Mononuclear cell (primary cell): ENCODE measurements around the gene BRINP2. TPM values are rescaled to one million over a fixed set of nuclear protein-coding genes. Genes with fewer than 3 reads are reported as not detected.

Experiments used
- H3K27me3 ChIP-seq: 2 replicates; pipeline ENCODE4 v1.6.0; 2011; ENCODE audit warnings: low read length, control low read depth; ENCODE audit not compliant: insufficient read depth
- H3K4me1 ChIP-seq: 2 replicates; pipeline ENCODE4 v1.5.1; 2011; ENCODE audit warnings: mild to moderate bottlenecking, low read length, control low read depth; ENCODE audit not compliant: insufficient read depth
- H3K4me3 ChIP-seq: 2 replicates; pipeline ENCODE4 v1.5.1; 2011; ENCODE audit warnings: mild to moderate bottlenecking, low read length, moderate library complexity
- H3K9me3 ChIP-seq: 2 replicates; pipeline ENCODE4 v1.5.1; 2011; ENCODE audit warnings: low read depth, mild to moderate bottlenecking, control low read depth, low read length
- total RNA-seq: library from RNA; depleted of rRNA; stranded (reverse); fragments of >200 nt; gene quantifications from one replicate; pipeline ENCODE4 v1.2.3, GENCODE V29; 2012

BRINP2 gene, protein sequence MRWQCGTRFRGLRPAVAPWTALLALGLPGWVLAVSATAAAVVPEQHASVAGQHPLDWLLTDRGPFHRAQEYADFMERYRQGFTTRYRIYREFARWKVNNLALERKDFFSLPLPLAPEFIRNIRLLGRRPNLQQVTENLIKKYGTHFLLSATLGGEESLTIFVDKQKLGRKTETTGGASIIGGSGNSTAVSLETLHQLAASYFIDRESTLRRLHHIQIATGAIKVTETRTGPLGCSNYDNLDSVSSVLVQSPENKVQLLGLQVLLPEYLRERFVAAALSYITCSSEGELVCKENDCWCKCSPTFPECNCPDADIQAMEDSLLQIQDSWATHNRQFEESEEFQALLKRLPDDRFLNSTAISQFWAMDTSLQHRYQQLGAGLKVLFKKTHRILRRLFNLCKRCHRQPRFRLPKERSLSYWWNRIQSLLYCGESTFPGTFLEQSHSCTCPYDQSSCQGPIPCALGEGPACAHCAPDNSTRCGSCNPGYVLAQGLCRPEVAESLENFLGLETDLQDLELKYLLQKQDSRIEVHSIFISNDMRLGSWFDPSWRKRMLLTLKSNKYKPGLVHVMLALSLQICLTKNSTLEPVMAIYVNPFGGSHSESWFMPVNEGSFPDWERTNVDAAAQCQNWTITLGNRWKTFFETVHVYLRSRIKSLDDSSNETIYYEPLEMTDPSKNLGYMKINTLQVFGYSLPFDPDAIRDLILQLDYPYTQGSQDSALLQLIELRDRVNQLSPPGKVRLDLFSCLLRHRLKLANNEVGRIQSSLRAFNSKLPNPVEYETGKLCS
- total RNA-seq = not detected

DNA sequence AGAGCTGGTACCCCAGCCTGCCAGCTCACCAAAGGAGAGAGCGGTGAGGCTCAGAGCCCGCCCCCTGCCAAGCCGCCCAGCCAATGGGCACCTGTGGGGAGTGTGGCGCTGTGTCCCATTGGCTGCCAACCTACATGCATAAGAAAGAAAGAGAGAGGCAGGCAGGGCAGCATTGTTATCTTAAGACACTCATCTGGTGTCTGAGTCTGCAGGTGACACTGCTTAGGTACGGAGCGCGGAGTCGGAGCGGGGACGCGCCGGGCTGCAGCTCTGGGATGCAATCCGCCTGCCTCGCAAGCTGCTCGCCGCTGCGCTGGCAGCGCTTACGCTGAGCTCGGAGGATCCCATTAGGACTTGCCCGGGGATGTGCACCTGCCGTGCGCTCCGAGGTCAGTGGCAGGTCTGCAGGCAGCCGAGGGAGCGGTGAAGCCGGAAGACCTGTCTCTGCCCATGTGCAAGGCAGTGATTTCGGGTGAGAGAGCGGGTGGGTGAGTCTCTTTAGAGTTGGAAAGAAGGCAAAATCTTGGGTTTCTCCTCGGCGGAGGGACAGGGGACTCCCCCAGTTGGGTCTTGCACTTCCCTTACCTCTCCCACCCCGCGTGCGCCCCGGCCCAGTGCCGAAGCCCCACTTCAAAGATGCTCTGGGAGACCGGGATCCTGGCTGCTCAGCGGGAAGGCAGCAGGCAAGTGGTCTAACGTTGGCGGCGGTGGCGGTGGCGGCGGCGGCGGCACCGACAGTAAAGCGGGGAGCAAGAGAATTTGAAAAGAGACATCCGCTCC is at the start of gene BRINP2:
Gene BRINP2, plus strand, starts transcription at position 203 of the 780 bp plus-strand sequence. CDS start 58,919 bp downstream, outside the sequence.
- Histone ChIP-seq H3K4me3 (no peak within 1 kb of the TSS), H3K27me3 (peaks cover 21% of the 10 kb centered on the region), H3K4me1 (no peaks in the 10 kb centered on the region), H3K9me3 (no peaks in the 10 kb centered on the region)

- Histone ChIP-seq H3K4me1 (no peaks in the 10 kb centered on the region), H3K4me3 (no peak overlapping the region), H3K9me3 (no peaks in the 10 kb centered on the region), H3K27me3 (no peaks in the 10 kb centered on the region)
Measured at GRCh38 chr1:177122461-177123251, 48.1 kb upstream of the BRINP2 start.

GRCh38 chr1:177124577-177125278 is 46.0 kb upstream of the BRINP2 start:
- H3K9me3 ChIP-seq = no peaks in the 10 kb centered on the region
- H3K4me1 ChIP-seq = no peaks in the 10 kb centered on the region
- no peaks in the 10 kb centered on the region for H3K27me3 ChIP-seq
- no peak overlapping the region for H3K4me3 ChIP-seq

GRCh38 chr1:177126267-177126666 is 44.5 kb upstream of the BRINP2 start:
- Histone ChIP-seq H3K4me3 (no peak overlapping the region), H3K4me1 (no peaks in the 10 kb centered on the region), H3K27me3 (no peaks in the 10 kb centered on the region), H3K9me3 (no peaks in the 10 kb centered on the region)

GRCh38 chr1:177128665-177129281 is 42.0 kb upstream of the BRINP2 start:
- Histone ChIP-seq H3K9me3 (no peaks in the 10 kb centered on the region), H3K27me3 (no peaks in the 10 kb centered on the region), H3K4me3 (no peak overlapping the region), H3K4me1 (no peaks in the 10 kb centered on the region)

DNA sequence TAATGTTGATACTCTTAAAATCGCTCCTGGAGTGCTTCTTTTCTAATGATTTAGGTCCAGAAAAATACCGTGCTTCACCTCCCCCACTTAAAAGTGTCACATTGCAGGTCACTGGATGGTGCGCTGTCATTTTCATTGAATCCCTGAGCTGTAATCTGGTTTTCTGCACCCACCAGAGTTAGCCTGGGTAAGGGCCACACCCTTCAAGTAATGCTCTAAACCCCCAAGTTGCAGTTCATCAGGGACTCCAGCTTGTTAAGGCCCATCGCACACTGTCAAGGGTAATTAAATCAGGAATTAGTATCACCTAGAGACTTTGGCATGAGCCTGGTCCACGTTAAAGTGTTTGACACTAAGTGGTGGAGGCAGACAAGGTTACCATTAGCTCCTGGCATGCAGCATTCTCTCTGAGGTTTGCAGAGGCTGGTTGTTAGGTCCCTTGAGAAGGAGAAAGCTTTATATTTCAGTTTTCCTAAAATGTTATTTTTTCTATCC is 40.3 kb upstream of the BRINP2 start:
- H3K4me1 ChIP-seq = no peaks in the 10 kb centered on the region
- no peak overlapping the region for H3K4me3 ChIP-seq
- no peaks in the 10 kb centered on the region for H3K9me3 ChIP-seq
- H3K27me3 ChIP-seq = no peaks in the 10 kb centered on the region

GRCh38 chr1:177131723-177132122 is 39.0 kb upstream of the BRINP2 start:
- Histone ChIP-seq H3K4me1 (no peaks in the 10 kb centered on the region), H3K9me3 (no peaks in the 10 kb centered on the region), H3K27me3 (no peaks in the 10 kb centered on the region), H3K4me3 (no peak overlapping the region)

GRCh38 chr1:177132141-177132540 is 38.6 kb upstream of the BRINP2 start:
- H3K4me1 ChIP-seq = no peaks in the 10 kb centered on the region
- no peak overlapping the region for H3K4me3 ChIP-seq
- H3K27me3 ChIP-seq = no peaks in the 10 kb centered on the region
- no peaks in the 10 kb centered on the region for H3K9me3 ChIP-seq

GRCh38 chr1:177133977-177134538 is 36.7 kb upstream of the BRINP2 start:
- H3K9me3 ChIP-seq = no peaks in the 10 kb centered on the region
- no peaks in the 10 kb centered on the region for H3K4me1 ChIP-seq
- H3K4me3 ChIP-seq = no peak overlapping the region
- H3K27me3 ChIP-seq = no peaks in the 10 kb centered on the region

- Histone ChIP-seq H3K4me1 (no peaks in the 10 kb centered on the region), H3K9me3 (no peaks in the 10 kb centered on the region), H3K27me3 (no peaks in the 10 kb centered on the region), H3K4me3 (no peak overlapping the region)
Measured at GRCh38 chr1:177135250-177135649, 35.5 kb upstream of the BRINP2 start.

- H3K9me3 ChIP-seq = no peaks in the 10 kb centered on the region
- H3K27me3 ChIP-seq = no peaks in the 10 kb centered on the region
- no peak overlapping the region for H3K4me3 ChIP-seq
- no peaks in the 10 kb centered on the region for H3K4me1 ChIP-seq
Measured at GRCh38 chr1:177137814-177138213, 32.9 kb upstream of the BRINP2 start.

- no peak overlapping the region for H3K4me3 ChIP-seq
- no peaks in the 10 kb centered on the region for H3K27me3 ChIP-seq
- no peaks in the 10 kb centered on the region for H3K9me3 ChIP-seq
- no peaks in the 10 kb centered on the region for H3K4me1 ChIP-seq
Measured at GRCh38 chr1:177138347-177138746, 32.4 kb upstream of the BRINP2 start.

GRCh38 chr1:177142010-177142409 is 28.7 kb upstream of the BRINP2 start:
- Histone ChIP-seq H3K27me3 (no peaks in the 10 kb centered on the region), H3K4me1 (no peaks in the 10 kb centered on the region), H3K4me3 (no peak overlapping the region), H3K9me3 (no peaks in the 10 kb centered on the region)
